K562 (cell line): ENCODE data around the gene AIF1. TPM values are rescaled to one million over a fixed set of nuclear protein-coding genes. Genes with fewer than 3 reads are reported as not detected.
A peak's percentile ranks its signal among the peaks of the same experiment; 100 is the strongest.

Source experiments
- ATF3 ChIP-seq, 2 experiments: fragments of 450-650 bp in 1 of 2; sonication (generic) in 1 of 2; formaldehyde crosslinking in 1 of 2; IDR thresholded peaks in 1 of 2; conservative IDR thresholded peaks in 1 of 2; 2 replicates each; pipeline versions ENCODE4 v1.6.1 to v1.8.1; 2016 to 2023; ENCODE audit warnings: mild to moderate bottlenecking in 2 of 2, moderate library complexity in 2 of 2, inconsistent platforms in 1 of 2, missing genetic modification reagents in 1 of 2
- CHD1 ChIP-seq: fragments of 200-600 bp; sonication (generic); IDR thresholded peaks from one replicate; pipeline ENCODE4 v1.6.1; 2012; ENCODE audit warnings: mild to moderate bottlenecking, moderate library complexity, low read length, inconsistent platforms
- DNMT1 ChIP-seq: fragments of 450-650 bp; IDR thresholded peaks from 2 replicates; pipeline ENCODE4 v1.6.1; 2016; ENCODE audit warnings: antibody characterized with exemption, mild to moderate bottlenecking
- ESRRA ChIP-seq: fragments of 450-650 bp; IDR thresholded peaks from 2 replicates; pipeline ENCODE4 v1.6.1; 2014; ENCODE audit warnings: low read depth, mild to moderate bottlenecking, moderate library complexity, borderline replicate concordance
- HDGF ChIP-seq: fragments of 450-650 bp; IDR thresholded peaks from 2 replicates; pipeline ENCODE4 v1.6.1; 2016
- ID3 ChIP-seq, 2 experiments: fragments of 250-450 bp in 1 of 2; fragments of 450-650 bp in 1 of 2; sonication (Bioruptor Pico) in 1 of 2; IDR thresholded peaks; 2 replicates each; pipeline versions ENCODE4 v1.6.1 to v1.8.0; 2016 to 2021; ENCODE audit warnings: mild to moderate bottlenecking in 2 of 2, moderate library complexity in 2 of 2, missing compliant biosample characterization in 1 of 2, missing genetic modification characterization in 1 of 2
- KLF13 ChIP-seq: fragments of 450-650 bp; IDR thresholded peaks from 2 replicates; pipeline ENCODE4 v1.6.1; 2016; ENCODE audit warnings: missing genetic modification characterization, low read depth, mild to moderate bottlenecking, missing compliant biosample characterization, moderate library complexity, borderline replicate concordance
- LEF1 ChIP-seq: fragments of 450-650 bp; IDR thresholded peaks from 2 replicates; pipeline ENCODE4 v1.6.1; 2016; ENCODE audit warnings: mild to moderate bottlenecking
- NR2F6 ChIP-seq: fragments of 450-650 bp; formaldehyde crosslinking; IDR thresholded peaks from 2 replicates; pipeline ENCODE4 v1.4.0; 2020; ENCODE audit warnings: mild to moderate bottlenecking
- PCBP2 ChIP-seq: fragments of 200-400 bp; formaldehyde crosslinking; IDR thresholded peaks from 2 replicates; pipeline ENCODE4 v1.6.1; 2018; ENCODE audit warnings: low read length, low read depth, mild to moderate bottlenecking, moderate library complexity; ENCODE audit not compliant: poor library complexity, severe bottlenecking
- POU5F1 ChIP-seq: fragments of 150-350 bp; IDR thresholded peaks from 2 replicates; pipeline ENCODE4 v1.6.1; 2014; ENCODE audit warnings: borderline replicate concordance, low read length, low read depth, mild to moderate bottlenecking; ENCODE audit not compliant: partially characterized antibody
- RCOR1 ChIP-seq, 2 experiments: IDR thresholded peaks; 2 replicates each; pipeline ENCODE4 v1.6.1; 2012; ENCODE audit warnings: low read depth in 2 of 2, low read length in 2 of 2, borderline replicate concordance in 1 of 2, improper control_type of control experiment in 1 of 2
- SPI1 ChIP-seq: IDR thresholded peaks from 2 replicates; pipeline ENCODE4 v1.6.1; 2011; ENCODE audit warnings: low read depth, low read length, control low read depth, borderline replicate concordance
- STAT6 ChIP-seq: sonication (generic); formaldehyde crosslinking; IDR thresholded peaks from 2 replicates; pipeline ENCODE4 v1.8.1; 2023; ENCODE audit warnings: mild to moderate bottlenecking, missing genetic modification reagents
- YY1 ChIP-seq, 3 experiments: IDR thresholded peaks; 2 replicates each; pipeline ENCODE4 v1.6.1; 2011; ENCODE audit warnings: low read length in 2 of 3, mild to moderate bottlenecking in 2 of 3, moderate library complexity in 2 of 3, borderline replicate concordance in 1 of 3, control low read depth in 1 of 3, low read depth in 1 of 3; ENCODE audit not compliant: insufficient read depth in 3 of 3, insufficient replicate concordance in 2 of 3, control insufficient read depth in 1 of 3, insufficient read length in 1 of 3; ENCODE audit errors: extremely low read depth in 1 of 3
- polyA plus RNA-seq, 8 experiments: library from polyadenylated mRNA; depleted of rRNA in 4 of 8; stranded (reverse) in 5 of 8; unstranded in 3 of 8; fragments of >200 nt; fragmentation: Nextera tagmentation in 2 of 8; fragmentation: Illumina TruSeq in 1 of 8; extraction: Ambion mirVana in 2 of 8; extraction: Trizol in 1 of 8; gene quantifications; 2 replicates each; pipeline versions ENCODE4 v1.2.1 to v1.2.3, GENCODE V29; 2011 to 2014; ENCODE audit warnings: inconsistent platforms in 1 of 8, missing spikeins in 1 of 8
- total RNA-seq, 7 experiments: library from RNA; depleted of rRNA in 6 of 7; stranded (reverse); fragments of >200 nt in 6 of 7; fragmentation: Illumina TruSeq in 2 of 7; extraction: Trizol in 2 of 7; gene quantifications; 2 replicates each; pipeline versions ENCODE4 v1.2.1 to v1.2.3, GENCODE V29; 2011 to 2021; ENCODE audit warnings: low replicate concordance in 1 of 7
- TF ChIP-seq, protein P1 (sequence below): conservative IDR thresholded peaks from 2 replicates; pipeline ENCODE4 v1.6.1; 2011; ENCODE audit warnings: low read depth, mild to moderate bottlenecking, low read length; ENCODE audit not compliant: control insufficient read depth
- TF ChIP-seq, protein P2 (sequence below), 2 experiments: IDR thresholded peaks; 2 replicates each; pipeline ENCODE4 v1.6.1; 2011; ENCODE audit warnings: borderline replicate concordance in 1 of 2, control low read depth in 1 of 2, low read depth in 1 of 2, low read length in 1 of 2, mild to moderate bottlenecking in 1 of 2, mixed read lengths in 1 of 2, moderate library complexity in 1 of 2; ENCODE audit not compliant: insufficient read depth in 1 of 2, insufficient read length in 1 of 2, poor library complexity in 1 of 2, severe bottlenecking in 1 of 2; ENCODE audit errors: extremely low read depth in 1 of 2

AIF1 gene
- total and polyA plus RNA-seq, 9 of the 15 experiments (the other 6 are each of a cell fraction or from before 2014, with no cell fraction given): 9.4 to 33.4 (median 19.4) TPM

GRCh38 chr6:31651602-31652191, 36.7 kb downstream of the AIF1 start (continued):
- TF ChIP-seq LEF1: peak; percentile 53; the same call in 1 of the 2 replicates
- TF ChIP-seq ESRRA: peak; percentile 52
- TF ChIP-seq POU5F1: no peak
- TF ChIP-seq KLF13 (tag): peak; percentile 92
- 0 out of 2 replicates have a peak, but pooled peaks have one; percentile 19 for TF ChIP-seq NR2F6
- TF ChIP-seq ATF3 (IDR thresholded peaks at IDR 0.05): no peak
- peak; percentile 56; the same call in 1 of the 2 replicates for TF ChIP-seq ATF3 (CRISPR knock-in tag; conservative IDR thresholded peaks at IDR 0.05)
- peak; percentile 17 to 51; a peak in 2 of 4 replicates for TF ChIP-seq RCOR1 (IDR thresholded peaks at IDR 0.05; ENCODE audit: borderline replicate concordance in 1 of 2, low read depth in 2 of 2, low read length in 2 of 2)
- no peak for TF ChIP-seq ID3 (CRISPR knock-in tag; IDR thresholded peaks at IDR 0.05)
- 0 out of 2 replicates have a peak, but pooled peaks have one; percentile 17 for TF ChIP-seq ID3 (tag; IDR thresholded peaks at IDR 0.05)
- no peak for TF ChIP-seq PCBP2
- peak; percentile 42; the same call in 1 of the 2 replicates for TF ChIP-seq DNMT1
- TF ChIP-seq SPI1: peak; percentile 36; the same call in 1 of the 2 replicates
- TF ChIP-seq, protein P1, sequence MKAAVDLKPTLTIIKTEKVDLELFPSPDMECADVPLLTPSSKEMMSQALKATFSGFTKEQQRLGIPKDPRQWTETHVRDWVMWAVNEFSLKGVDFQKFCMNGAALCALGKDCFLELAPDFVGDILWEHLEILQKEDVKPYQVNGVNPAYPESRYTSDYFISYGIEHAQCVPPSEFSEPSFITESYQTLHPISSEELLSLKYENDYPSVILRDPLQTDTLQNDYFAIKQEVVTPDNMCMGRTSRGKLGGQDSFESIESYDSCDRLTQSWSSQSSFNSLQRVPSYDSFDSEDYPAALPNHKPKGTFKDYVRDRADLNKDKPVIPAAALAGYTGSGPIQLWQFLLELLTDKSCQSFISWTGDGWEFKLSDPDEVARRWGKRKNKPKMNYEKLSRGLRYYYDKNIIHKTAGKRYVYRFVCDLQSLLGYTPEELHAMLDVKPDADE: peak; percentile 83; the same call in 1 of the 2 replicates
- TF ChIP-seq YY1 (IDR thresholded peaks at IDR 0.05; ENCODE audit: borderline replicate concordance in 1 of 3, control insufficient read depth in 1 of 3, extremely low read depth in 1 of 3, insufficient read depth in 3 of 3, insufficient read length in 1 of 3, insufficient replicate concordance in 2 of 3, low read depth in 1 of 3, low read length in 2 of 3): peak in 1 of 3 experiments; percentile 24
- peak; percentile 96 for TF ChIP-seq CHD1
- 0 out of 2 replicates have a peak, but pooled peaks have one; percentile 72 for TF ChIP-seq HDGF
- peak; percentile 86; the same call in 1 of the 2 replicates for TF ChIP-seq STAT6 (CRISPR knock-in tag)
- TF ChIP-seq, protein P2, sequence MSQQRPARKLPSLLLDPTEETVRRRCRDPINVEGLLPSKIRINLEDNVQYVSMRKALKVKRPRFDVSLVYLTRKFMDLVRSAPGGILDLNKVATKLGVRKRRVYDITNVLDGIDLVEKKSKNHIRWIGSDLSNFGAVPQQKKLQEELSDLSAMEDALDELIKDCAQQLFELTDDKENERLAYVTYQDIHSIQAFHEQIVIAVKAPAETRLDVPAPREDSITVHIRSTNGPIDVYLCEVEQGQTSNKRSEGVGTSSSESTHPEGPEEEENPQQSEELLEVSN (IDR thresholded peaks at IDR 0.05; ENCODE audit: borderline replicate concordance in 1 of 2, extremely low read depth in 1 of 2, insufficient read depth in 1 of 2, insufficient read length in 1 of 2, low read depth in 1 of 2, low read length in 1 of 2, poor library complexity in 1 of 2, severe bottlenecking in 1 of 2): peak in 1 of 2 experiments; percentile 24
